Effector CD4-positive, alpha-beta T cell (primary cell): Measurements from ENCODE around the gene FOSB.
"Not testable (repeated sequence)": the region's sequence is repeated elsewhere in the genome, so short reads cannot be mapped to it uniquely, and the experiment has no call there.

ENCODE experiments used
- DNase-seq: peaks from one replicate; pipeline ENCODE4 v3.0.0-alpha.2; 2020

FOSB gene

DNA sequence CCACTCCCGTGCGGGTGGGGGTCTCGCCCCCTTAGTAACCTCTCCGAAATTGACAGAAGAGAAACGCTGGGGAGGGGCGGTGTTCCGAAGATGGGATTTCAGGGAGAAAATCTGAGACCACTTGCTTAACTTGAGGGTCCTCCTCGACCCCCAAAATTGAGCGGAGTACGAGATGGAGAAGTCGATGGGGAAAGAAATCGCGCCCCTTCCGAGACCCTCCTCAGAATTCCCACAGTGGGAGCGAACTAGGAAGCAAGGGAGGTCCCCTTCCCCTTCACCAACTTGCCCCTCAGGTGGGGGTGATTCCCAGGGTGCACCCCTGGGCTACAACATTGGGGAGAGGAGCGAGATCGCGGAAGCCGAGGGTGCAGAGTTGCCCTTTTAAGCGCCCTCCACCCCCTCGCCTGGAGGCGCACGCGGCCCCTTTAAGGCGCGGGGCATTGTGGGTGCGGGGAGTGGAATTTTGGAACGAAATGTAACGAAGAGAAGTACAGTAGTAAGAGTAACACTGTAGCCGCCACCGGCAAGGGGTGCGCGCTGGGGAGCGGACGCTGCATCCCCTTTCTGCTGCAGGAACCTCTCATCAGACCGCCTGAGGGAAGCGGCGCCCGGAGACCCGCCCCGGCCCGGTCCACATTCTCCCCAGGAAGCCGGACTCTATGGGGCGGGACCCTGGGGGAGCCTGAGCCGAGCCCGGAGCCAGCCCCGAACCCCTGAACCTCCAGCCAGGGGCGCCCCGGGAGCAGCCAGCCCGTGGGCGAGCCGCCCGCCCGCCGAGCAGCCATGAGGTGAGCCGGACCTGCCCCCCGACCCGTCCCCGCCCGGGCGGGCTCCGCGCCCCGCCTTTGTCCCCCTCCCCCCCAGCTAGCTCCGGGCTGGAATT is 39.4 kb downstream of the FOSB start, which contains the start of gene VASP:
VASP (plus strand) TSS at position 491 of the 883 bp plus-strand sequence; CDS start at position 784, 293 bp downstream.
- peak; percentile 91 for DNase-seq

DNA sequence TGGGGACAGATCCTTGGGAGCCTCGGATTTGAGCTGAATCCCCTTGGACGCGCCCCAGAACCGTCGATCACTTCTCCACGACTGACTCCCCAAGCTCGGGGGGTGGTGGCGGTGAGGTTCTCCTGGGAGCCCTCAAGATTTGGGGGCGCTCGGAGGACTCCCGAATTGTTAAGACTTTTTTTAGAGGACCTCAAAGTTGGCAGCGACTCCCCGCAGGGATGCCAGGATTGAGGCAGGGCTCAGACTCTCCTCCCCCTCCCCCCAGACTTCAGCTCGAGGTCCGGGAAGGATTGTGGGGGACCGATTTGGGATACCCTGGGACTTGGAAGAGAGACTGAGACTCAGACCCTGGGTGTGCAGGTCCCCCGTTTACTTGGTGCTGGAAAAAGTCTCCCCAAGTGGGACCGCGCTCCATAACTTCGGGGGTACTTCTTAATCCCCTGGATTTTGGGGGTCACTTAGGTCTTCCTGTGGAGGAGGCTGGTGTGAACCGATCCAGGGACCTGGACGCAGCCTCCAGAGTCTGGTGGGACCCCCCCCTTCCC is 40.1 kb downstream of the FOSB start:
- DNase-seq, result no peak

DNA sequence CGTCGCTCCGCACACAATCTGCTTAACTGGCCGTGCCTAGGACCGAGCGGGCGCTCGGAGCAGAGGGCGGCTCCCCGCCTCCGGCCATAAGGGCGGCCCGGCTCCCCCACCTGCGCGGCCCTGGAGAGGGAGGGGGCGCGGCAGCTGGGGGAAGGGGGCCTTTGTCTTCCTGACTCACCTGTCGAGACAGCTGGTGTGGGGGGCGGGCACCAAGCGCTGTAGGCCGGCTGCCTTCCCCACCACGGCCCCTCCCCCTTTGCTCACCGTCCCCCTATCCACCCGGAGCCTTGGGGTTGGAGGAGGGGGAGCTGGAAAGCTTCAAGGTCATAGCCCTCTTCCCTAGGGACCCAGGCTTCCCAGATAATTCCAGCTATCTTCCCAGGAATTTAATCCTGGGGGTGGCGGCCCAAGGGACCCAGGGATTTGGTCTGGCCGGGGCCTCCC is 40.6 kb downstream of the FOSB start:
- DNase-seq, result peak; percentile 37

DNA sequence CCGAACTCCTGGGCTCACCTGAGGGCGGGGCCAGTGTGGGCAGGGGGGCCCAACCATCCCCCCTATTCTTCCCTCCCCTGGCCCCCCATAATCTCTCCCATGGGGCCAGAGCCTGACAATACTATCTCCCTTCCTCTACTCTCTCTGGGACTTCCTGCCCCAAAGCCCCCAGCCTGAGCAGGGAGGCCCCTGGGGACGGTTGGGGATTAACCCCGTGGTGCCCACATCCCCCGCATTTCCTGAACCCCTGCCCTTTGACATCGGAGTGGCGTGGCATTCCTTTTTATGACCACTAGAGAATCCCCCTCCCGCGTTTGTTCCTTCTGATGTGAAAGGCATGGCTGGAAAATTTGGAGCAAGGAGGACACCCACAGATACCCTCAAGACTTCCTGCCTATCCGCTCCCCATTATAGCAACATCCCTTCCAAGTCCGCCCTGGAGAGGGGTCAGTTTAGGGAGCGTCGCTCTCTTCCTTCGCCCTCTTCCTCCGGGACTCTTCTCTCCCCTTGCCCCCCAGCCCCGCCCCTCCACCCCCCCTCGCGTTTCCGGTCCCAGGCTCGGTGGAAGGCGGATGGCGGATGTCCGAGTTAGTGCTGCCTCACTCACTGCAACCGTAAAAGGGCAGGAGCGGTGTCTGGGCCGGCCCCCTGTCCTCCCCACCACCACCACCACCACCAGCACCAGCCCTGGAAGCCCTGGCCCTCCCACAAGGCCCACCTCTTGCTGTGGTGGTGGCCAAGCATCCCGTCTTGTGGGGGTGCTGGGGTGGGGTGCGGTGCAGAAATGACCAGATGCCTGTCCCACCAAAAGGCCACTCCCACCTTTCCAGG is 41.3 kb downstream of the FOSB start:
- DNase-seq, result no peak

DNA sequence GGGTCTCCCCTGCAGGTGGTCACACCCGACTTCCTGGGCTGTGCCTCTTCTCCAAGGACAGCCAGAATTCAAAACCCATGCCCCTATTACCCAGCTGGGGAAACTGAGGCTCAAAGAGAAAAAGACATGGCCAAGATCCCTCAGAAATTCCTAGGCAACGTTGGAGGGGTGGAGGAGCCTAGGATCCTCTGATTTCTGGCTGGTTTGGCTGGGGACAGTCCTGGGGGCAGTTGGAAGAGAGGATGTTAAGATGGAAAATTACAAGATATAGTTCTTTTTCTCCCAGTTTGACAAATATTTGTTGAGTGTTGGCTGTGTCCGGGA is 41.9 kb downstream of the FOSB start:
- DNase-seq, result no peak

DNA sequence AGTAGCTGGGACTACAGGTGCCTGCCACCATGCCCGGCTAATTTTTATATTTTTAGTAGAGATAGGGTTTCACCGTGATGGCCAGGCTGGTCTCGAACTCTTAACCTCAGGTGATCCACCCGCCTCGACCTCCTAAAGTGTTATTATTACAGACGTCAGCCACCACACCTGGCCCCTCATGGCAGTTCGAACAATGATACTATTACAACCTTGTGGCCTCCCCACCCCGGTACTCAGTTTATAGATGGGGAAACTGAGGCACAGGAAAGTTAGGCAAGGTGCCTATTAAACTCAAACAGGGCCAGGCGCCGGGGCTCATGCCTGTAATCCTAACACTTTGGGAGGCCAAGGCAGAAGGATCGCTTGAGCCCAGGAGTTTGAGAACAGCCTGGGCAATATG is 42.6 kb downstream of the FOSB start:
- DNase-seq, result not testable (repeated sequence)

DNA sequence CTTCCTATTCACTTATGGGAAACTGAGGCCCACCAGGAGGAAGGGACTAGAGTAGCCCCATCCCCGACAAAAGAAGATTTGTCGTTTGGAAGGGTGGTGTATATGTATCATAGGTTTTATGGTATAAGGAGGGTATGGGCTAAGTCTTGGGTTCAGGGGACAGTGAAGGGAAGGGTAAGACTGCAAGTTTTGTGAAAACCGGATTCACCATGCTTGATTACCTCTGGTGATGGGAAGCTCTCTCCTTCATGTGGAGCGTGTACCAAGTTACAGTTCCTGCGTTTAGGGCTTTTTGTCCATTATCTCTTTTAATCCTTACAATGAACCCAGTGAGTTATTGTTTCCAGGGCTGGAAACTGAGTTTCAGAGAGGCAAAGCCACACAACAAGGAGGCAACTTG is 43.3 kb downstream of the FOSB start:
- no peak for DNase-seq

DNA sequence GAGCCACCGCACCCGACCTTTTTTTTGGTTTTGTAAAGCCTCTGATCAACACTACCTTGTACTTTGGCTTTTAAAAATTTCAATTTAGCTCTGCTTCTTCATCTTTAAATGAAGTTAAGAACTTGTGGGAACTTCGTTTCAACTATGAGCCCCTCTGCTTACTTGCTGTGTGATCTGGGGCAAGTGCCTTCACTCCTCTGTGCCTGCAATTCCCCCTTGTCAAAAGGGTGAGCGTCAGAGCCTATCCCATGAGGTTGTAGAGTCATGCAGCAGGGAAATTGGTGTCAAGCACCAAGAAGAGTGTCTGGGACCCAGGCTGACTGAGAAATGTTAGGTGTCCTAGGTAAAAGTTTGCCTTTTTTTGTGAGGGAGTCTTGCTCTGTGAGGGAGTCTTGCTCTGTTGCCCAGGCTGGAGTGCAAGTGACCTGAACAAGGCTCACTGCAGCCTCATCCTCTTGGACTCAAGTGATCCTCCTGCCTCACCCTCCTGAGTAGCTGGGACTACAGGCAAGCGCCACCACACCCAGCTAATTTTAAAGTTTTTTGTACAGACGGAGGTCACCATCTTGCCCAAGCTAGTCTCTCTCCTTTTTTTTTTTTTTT is 45.2 kb downstream of the FOSB start:
- no peak for DNase-seq

DNA sequence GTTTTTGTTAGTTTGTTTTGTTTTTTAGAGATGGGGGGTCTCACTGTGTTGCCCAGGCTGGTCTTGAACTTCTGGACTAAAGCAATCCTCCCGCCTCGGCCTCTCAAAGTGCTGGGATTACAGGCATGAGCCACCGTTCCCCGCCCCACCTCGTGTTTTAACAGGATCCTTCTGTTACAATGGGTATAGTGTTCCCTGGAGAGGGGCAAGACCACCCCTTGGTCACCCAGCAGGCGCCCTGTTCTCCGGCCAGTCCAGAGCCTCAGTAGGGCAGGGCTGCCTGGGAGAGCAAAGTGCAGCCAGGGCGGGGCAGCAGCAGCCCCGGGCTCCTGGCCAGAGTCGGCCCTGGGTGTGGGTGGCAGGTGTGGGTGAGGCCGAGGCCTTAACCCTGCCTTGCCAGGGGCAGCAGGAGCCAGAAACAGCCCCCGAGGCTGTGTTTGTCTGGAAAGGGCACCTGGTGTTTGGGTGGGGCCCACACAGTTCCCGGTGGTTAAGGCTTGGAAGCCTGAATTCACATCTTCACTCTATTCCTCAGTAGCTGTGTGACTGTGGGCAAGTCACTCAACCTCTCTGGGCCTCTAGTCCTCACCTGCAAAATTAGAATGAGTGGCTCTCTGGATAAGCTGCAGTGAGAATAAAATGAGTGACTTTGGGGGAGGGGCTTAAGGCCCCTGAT is 46.7 kb downstream of the FOSB start:
- no peak for DNase-seq

DNA sequence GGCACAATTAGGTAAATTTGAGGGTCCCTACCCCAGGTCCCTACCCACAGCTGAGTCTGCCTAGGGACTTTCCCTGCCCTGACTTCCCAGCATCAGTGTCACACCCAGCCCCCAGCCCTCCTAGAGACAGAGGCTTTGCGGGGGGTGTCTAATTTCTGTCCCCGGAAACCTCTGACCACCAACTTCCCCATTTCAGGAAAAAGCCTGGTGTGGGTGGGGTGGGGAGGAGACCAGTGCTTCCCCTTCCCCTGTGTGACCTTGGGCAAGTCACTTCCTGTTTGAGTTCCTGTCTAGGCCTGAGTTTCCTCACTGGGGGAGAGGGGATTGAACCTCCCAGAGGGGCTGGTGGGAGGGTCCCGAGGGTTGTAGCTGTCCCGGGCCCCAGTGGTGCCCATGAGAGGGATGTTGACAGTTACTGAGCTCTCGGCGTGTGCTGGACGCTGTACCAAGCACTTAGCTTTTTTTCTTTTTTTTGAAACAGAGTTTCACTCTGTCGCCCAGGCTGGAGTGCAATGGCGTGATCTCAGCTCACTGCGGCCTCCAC is 47.4 kb downstream of the FOSB start:
- DNase-seq, result no peak

DNA sequence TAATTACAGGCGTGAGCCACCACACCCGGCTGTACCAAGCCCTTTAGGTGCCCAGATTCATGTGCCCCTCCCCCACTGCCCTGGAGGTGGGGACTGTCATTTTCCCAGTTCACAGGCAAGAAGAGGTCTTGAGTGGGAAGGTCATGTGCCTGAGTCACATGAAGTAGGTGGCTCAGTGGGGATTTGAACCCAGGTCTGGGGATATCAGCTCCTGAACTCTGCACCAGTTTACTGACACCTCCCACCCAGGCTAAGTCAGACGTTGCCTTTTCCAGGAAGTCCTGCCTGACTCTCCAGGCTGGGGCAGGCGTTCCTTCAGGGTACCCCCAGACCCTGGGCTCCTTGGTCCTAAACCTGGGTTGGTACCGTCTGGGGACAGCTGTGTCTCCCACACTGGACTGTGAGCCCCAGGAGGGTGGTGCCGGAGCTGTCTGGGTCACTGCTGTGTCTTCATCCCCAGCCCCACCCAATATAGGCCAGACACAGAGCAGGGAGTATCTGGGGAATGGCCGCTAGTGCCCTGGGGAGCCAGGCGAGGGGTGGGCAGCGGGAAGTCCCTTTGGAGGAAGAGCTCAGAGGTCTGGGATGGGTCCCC is 48.1 kb downstream of the FOSB start:
- DNase-seq, result no peak

DNA sequence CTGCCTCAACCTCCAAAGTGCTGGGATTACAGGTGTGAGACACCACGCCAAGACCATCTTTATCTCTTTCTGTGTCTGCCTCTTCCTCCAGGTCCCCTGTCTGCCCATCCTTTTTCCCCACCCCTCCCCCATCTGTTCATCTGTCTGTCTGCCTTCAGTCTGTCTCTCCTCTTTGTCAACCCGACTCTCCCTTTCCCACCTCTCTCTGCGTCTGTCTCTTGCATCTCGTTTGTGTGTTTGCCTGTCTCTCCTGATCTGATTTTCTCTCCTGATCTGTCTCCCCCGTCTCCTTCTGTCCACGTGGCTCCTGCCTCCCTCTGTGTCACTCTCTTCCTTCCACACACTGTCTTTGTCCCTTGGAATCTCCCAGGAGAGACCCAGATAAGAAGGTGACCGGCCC is 49.4 kb downstream of the FOSB start:
- DNase-seq, result no peak

DNA sequence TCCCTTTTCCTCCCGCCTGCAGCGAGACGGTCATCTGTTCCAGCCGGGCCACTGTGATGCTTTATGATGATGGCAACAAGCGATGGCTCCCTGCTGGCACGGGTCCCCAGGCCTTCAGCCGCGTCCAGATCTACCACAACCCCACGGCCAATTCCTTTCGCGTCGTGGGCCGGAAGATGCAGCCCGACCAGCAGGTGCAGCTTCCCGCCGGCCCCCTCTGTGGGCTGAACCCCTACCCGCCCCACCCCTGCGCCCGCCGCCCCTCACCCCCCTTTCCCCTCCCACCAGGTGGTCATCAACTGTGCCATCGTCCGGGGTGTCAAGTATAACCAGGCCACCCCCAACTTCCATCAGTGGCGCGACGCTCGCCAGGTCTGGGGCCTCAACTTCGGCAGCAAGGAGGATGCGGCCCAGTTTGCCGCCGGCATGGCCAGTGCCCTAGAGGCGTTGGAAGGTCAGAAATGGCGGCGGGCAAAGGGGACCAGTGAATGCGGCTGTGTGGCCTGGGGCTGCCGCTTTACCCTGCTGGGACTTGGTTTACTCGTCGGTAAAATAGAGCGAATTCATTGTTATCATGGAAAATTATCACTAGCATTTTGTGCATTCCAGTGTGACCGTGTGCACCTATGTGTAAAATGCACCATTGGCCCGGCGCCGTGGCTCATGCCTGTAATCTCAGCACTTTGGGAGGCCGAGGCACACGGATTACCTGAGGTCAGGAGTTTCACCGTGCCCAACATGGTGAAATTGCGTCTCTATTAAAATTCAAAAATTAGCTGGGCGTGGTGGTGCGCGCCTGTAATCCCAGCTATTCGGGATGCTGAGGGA is 50.1 kb downstream of the FOSB start:
- no peak for DNase-seq

DNA sequence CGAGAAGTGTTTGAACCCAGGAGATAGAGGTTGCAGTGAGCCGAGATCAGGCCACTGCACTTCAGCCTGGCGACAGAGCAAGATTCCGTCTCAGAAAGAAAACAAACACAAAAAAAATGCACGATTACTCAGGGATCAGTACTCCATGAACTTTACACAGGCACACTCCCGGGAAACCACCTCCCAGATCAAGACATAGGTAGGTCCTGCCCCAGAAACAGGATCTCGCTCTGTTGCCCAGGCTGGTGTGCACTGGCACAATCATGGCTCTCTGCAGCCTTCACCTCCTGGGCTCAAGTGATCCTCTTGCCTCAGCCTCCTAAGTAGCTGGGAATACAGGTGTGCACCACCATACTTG is 50.7 kb downstream of the FOSB start:
- no peak for DNase-seq

DNA sequence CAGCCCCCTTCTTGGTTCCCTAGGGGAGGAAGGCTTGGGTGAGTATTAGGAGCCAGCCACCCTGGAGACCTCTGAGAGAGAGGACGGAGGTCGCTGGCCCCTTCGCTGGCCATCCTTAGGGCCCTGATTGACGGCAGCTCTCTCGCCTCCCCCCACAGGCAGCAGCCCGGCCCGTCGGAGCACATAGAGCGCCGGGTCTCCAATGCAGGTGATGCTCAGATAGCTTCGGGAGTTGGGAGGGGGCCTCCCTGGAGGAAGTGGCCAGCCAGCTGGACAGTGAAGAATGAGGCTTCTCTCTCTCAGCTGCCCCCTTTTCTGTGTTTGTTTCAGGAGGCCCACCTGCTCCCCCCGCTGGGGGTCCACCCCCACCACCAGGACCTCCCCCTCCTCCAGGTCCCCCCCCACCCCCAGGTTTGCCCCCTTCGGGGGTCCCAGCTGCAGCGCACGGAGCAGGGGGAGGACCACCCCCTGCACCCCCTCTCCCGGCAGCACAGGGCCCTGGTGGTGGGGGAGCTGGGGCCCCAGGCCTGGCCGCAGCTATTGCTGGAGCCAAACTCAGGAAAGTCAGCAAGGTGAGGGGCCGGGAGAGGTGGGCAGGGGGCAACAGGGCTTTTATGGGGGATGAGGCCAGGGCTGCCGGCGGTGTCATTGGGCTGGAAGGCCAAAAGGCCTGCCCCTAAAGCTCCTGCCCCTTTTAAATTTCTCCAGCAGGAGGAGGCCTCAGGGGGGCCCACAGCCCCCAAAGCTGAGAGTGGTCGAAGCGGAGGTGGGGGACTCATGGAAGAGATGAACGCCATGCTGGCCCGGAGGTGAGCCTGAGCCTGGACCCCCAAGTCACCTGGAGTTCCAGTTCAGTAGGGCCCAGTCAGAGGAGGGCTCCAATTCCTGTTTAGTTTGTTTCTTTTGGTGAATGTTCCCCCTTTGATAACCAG is 54.5 kb downstream of the FOSB start:
- no peak for DNase-seq

DNA sequence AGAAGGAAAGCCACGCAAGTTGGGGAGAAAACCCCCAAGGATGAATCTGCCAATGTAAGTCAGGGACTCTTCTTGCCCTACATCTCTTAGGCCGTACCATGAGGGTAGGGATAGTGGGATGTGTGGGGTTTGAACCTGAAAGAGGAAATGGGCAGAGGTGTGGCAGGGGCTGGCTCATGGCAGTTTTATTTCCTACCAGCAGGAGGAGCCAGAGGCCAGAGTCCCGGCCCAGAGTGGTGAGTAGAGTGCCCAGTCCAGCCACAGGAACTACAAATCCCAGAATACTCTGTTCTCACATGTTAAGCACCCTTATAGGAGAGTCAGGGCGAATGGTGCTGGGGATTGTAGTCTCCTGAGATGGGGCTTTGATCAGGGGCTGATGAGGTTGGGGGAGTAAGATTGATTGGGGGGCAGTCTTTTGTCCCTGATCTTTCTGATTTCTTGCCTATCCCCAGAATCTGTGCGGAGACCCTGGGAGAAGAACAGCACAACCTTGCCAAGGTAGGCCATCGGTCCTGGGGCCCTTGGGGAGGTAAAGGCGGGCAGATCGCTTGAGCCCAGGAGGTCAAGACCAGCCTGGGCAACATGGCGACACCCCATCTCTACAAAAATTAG is 56.0 kb downstream of the FOSB start:
- peak; percentile 62 for DNase-seq

DNA sequence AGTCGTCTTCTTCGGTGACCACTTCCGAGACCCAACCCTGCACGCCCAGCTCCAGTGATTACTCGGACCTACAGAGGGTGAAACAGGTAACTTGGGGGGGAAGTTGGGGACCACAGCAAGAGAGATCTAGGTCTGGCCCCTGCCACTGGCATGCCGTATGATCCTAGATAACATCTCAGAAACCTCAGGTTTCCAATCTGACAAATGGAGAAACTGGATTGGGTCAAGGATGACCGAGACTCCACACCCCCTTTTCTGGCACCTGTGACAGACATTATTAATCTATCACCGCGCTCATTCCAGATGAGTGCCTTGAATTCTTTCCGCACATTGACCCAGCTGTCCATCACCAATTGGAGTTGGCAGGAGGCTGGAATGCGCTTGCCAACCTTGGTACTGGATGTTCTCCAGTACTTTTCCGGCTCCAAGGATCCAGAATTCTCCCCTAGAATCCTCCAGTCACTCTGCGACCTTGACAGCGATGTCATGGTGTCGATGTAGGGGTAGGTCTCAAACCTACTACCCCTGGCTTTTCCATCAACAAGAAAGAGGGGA is 56.9 kb downstream of the FOSB start:
- no peak for DNase-seq
